Stimulated activated CD4-positive, alpha-beta T cell treated with anti-CD3 and anti-CD28 coated beads, Interleukin-15, amount 100 ng/mL, for 24 hours (primary cell): ENCODE measurements around the gene SHISA6.

Source experiments
- DNase-seq: peaks from one replicate; pipeline ENCODE4 v3.0.0-alpha.2; 2020

SHISA6 gene

DNA sequence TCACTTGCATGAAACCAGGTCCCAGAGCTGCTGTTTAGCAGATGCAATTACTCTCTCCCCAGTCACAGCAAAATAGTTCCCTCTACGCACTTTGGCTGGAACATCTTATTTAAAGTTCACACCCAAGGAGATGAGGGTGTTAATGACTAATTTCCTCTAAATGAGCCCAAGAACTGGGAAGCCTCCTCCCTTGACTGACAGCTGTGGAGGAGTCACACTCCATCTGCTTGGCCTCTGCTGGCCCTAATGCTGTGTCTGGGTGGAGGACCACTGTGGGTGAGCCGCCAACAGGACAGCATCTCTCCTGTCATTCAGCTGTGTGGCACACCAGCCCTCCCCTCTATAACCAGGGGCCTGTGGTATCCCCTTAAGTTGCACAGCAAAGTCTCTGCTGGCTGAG is 115.4 kb downstream of the SHISA6 start:
- DNase-seq = no peak

DNA sequence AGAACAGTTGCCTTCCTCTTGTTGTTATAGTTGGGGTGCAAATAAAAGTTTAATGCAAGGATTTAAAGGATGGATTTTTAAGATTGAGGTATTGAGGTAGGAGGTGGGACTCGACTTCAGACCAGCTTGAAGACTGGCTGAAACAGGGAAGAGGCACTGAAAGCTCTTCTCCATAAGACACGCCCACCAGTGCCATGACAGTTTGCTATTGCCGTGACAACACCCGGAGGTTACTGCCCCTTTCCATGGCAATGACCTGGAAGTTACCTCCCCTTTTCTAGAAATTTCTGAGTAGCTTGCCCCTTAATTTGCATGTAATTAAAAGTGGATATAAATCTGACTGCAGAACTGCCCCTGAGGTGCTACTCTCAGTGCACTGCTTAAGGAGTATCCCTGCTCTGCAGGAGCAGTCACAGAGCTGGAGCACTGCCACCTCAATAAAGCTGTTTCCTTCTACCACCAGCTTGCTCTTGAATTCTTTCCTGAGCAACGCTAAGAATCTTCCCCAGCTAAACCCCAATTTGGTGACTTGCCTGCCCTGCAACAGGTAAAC is 122.6 kb downstream of the SHISA6 start:
- no peak for DNase-seq

GRCh38 chr17:11366272-11366850 is 125.3 kb downstream of the SHISA6 start:
- no peak for DNase-seq

GRCh38 chr17:11369575-11369974 is 128.6 kb downstream of the SHISA6 start:
- no peak for DNase-seq

- no peak for DNase-seq
Observed at GRCh38 chr17:11372692-11373091, 131.7 kb downstream of the SHISA6 start.

- DNase-seq = no peak
Observed at GRCh38 chr17:11378506-11378905, 137.5 kb downstream of the SHISA6 start.

GRCh38 chr17:11380761-11381160 is 139.7 kb downstream of the SHISA6 start:
- no peak for DNase-seq

DNA sequence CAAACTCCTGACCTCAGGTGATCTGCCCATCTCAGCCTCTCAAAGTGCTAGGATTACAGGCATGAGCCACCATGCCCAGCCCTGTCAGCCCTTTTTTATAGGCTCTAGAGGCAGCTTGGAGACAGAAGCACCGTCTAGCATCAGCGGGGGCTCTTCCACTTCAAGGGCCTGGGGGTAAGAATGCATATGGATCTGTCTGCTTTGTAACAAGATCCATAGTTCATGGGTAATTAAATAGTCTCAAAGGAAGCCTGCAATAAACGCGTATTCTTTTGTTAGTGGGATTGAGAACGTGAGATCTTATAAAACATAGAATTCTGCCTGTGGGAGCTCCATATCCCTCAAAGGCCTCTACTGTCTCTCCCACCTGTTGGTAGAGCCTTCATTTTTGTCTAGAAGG is 142.1 kb downstream of the SHISA6 start:
- no peak for DNase-seq

DNA sequence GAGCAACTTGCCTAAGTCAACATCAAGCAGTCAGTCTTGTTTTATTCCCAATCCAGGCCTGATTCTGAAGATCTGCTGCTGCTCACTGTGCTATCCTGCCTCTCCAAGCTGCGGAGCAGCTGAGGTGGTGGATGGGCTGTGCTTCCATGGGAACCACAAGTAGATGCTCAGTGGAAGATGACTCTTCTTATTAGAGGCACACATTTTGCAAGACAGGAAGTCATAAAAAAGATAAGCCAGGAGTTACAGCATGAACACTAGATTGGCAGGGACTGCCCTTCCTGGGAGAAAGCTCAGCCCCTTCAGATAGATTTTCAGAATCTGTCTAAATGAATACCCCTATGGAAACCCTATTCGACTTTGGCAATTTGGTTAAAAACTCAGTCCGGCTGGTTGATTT is 143.1 kb downstream of the SHISA6 start:
- no peak for DNase-seq

DNA sequence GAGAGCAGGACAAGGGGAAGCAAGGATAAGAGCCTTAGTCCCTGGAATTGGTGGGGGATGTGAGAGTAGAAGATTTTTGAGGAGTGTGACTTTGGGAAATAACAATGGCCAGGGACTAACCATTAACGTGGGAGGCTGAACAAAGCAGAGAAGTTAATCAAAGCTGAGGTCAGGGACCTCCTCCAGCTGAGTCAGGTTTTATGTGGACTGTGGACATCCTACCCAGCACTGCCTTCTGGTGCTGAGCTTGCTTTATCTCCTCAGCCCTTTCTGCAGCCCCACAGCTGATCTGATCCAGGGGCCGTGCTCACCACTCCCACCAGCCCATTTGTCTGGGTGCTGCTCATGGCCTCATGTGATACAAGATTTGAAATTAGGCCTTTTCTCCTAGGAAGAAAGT is 146.6 kb downstream of the SHISA6 start:
- no peak for DNase-seq

DNA sequence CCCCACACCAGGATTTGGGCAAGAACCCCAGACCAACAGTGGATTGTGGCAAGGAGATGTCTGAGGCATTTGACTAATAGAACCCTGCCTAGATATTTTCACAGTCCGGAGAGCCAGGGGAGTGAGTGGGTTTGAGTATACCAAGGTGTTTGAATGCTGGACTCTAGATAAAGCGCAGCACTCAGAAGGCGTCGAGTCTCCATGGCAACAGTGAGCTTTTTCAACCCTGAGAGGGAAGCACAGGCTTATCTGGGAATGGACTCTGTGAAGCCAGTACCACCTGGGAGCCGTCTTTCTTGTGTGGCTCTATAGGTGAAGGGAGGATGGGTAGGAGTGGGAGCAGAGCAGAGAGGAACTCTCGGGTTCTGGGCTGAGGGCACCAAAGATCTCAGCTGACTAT is 147.0 kb downstream of the SHISA6 start:
- DNase-seq = no peak

GRCh38 chr17:11389583-11389982 is 148.6 kb downstream of the SHISA6 start:
- DNase-seq = no peak

DNA sequence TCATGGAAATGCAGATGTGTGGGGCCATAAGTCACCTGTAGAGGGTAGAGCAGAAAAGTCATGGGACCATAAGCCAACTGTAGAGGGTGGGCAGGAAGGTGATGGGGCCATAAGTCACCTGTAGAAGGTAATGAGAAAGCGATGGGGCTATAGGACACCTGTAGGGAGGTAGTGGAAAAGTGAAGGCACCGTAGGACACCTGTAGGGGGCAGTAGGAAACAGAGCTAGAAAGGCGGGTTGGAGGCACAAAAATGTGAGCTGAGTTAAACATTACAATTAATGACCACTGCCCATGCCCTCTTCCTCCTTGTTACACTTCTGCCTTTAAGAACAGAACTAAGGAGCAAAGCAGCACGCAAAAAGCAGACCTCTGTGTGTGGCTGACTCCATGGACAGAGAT is 150.1 kb downstream of the SHISA6 start:
- DNase-seq = no peak

- no peak for DNase-seq
Observed at GRCh38 chr17:11404431-11405276, 163.6 kb downstream of the SHISA6 start.

- DNase-seq = no peak
Observed at GRCh38 chr17:11406716-11407115, 165.7 kb downstream of the SHISA6 start.

GRCh38 chr17:11412654-11413053 is 171.6 kb downstream of the SHISA6 start:
- no peak for DNase-seq

DNA sequence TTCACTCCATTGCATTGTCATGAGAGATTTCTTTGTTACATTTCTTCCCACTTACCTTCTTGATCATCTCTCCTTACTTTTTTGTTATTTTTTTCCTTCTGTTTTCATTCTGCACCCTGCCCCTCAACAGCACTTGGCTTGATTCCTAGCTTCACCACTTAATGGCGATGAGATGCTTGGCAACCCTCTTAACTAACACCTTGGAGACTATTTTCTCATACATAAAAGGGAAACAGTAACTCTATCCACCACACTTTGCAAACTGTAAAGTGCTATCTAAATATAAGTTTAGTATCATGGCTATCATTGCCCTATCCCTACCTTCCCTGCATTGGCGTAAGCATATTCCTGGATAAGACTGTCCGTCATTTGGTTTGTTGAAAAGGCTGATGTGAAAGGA is 177.3 kb downstream of the SHISA6 start:
- DNase-seq = no peak

DNA sequence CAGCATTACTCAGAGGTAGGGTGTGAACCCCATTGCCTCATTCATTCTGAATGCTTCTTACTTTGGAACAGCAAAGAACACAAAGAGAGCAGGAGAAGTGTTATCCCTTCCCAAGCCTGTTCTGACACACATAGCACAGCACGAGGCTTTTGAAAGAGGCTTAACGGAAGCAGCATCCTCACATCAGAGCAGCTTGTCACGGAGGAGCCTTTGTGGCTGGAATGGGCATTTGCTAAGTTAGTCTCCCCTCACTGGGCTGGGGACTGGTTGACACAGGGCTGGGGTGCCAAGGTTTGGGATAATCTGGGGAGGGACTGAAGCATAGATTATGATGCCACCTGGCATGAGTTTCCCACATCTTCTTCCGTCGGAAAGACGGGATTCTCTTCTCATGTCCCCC is 189.7 kb downstream of the SHISA6 start:
- DNase-seq = no peak

DNA sequence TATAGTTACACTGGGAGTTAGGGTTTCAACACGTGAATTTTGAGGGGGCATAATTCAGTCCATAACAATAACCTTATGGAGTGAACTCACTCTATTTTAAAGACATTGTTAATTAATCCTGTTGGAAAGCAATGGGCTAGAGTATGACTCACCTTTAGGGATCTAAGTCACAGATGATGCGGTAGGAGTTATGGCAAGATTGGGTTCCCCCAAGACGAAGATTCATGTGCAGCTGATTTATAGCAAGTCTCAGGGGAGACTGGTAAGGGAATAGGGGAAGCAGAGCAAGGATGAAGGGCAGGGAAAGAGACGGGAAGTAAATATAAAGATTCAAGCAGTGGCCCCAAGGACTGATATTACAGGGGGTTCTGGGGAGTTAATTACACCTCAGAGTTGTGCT is 197.7 kb downstream of the SHISA6 start:
- DNase-seq = no peak

GRCh38 chr17:11441004-11441403 is 200.0 kb downstream of the SHISA6 start:
- no peak for DNase-seq

- no peak for DNase-seq
Observed at GRCh38 chr17:11446316-11446715, 205.3 kb downstream of the SHISA6 start.

- no peak for DNase-seq
Observed at GRCh38 chr17:11454096-11454495, 213.1 kb downstream of the SHISA6 start.

- no peak for DNase-seq
Observed at GRCh38 chr17:11458279-11458678, 217.3 kb downstream of the SHISA6 start.

GRCh38 chr17:11459861-11460331 is 218.9 kb downstream of the SHISA6 start:
- DNase-seq = no peak
